ENCODE data around the gene MGAT4D.

DNA sequence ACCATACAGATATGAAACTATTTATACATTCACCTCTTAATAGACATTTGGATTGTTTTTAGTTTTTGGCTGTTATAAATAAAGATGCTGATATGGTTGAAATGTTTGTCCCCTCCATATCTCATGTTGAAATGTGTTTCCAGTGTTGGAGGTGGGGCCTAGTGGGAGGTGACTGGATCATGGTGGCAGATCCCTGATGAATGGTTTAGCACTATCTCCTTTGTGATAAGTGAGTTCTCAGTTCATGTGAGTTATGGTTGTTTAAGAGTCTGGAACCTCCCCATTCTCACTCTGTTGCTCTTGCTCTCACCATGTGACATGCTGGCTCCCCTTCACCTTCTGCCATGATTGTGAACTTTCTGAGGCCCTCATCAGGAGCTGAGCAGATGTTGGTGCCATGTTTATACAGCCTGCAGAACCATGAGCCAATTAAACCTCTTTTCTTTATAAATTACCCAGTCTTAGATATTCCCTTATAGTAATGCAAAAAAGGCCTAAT, 58.4 kb downstream of the MGAT4D start:
- TF ChIP-seq EP300 (IDR thresholded peaks at IDR 0.05) (no peak), POLR2AphosphoS5 (IDR thresholded peaks at IDR 0.05) (no peak)
- TF ChIP-seq, protein P1, sequence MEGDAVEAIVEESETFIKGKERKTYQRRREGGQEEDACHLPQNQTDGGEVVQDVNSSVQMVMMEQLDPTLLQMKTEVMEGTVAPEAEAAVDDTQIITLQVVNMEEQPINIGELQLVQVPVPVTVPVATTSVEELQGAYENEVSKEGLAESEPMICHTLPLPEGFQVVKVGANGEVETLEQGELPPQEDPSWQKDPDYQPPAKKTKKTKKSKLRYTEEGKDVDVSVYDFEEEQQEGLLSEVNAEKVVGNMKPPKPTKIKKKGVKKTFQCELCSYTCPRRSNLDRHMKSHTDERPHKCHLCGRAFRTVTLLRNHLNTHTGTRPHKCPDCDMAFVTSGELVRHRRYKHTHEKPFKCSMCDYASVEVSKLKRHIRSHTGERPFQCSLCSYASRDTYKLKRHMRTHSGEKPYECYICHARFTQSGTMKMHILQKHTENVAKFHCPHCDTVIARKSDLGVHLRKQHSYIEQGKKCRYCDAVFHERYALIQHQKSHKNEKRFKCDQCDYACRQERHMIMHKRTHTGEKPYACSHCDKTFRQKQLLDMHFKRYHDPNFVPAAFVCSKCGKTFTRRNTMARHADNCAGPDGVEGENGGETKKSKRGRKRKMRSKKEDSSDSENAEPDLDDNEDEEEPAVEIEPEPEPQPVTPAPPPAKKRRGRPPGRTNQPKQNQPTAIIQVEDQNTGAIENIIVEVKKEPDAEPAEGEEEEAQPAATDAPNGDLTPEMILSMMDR (IDR thresholded peaks at IDR 0.05), result no peak
